Urinary bladder (tissue), 4 donors: Measurements from ENCODE around the gene LRRC3C. TPM values are rescaled to one million over a fixed set of nuclear protein-coding genes. Genes with fewer than 3 reads are reported as not detected.

ENCODE experiments used
- DNase-seq: peaks from one replicate; pipeline ENCODE4 v3.0.0-alpha.2; 2015; ENCODE audit errors: extremely low spot score
- H3K27ac ChIP-seq: one replicate; pipeline ENCODE4 v1.5.1; 2013; ENCODE audit warnings: low read depth, mild to moderate bottlenecking, moderate library complexity
- H3K36me3 ChIP-seq: one replicate; pipeline ENCODE4 v1.6.1; 2013; ENCODE audit warnings: mild to moderate bottlenecking, moderate library complexity; ENCODE audit not compliant: insufficient read depth
- H3K4me1 ChIP-seq: one replicate; pipeline ENCODE4 v1.6.1; 2013; ENCODE audit warnings: mild to moderate bottlenecking, moderate library complexity; ENCODE audit not compliant: insufficient read depth
- H3K4me3 ChIP-seq: one replicate; pipeline ENCODE4 v1.5.1; 2013; ENCODE audit warnings: low read depth, low read length
- WGBS: extraction: QIAGEN DNeasy Blood & Tissue Kit; methylation state at CpG from one replicate; pipeline ENCODE4 v1.1.7; 2013; 5-methylcytosine and 5-hydroxymethylcytosine counted together
- polyA plus RNA-seq: library from polyadenylated mRNA; stranded (reverse); fragments of 200-250 nt; gene quantifications from one replicate; pipeline ENCODE4 v1.2.3, GENCODE V29; 2013
- total RNA-seq: library from RNA; depleted of rRNA; stranded (reverse); fragments of >200 nt; gene quantifications from one replicate; pipeline ENCODE4 v1.2.3, GENCODE V29; 2014
- donor health status: healthy with polysubstance abuse.
- donor health status: healthy.

LRRC3C gene
- total and polyA plus RNA-seq, 2 donors: not detected

DNA sequence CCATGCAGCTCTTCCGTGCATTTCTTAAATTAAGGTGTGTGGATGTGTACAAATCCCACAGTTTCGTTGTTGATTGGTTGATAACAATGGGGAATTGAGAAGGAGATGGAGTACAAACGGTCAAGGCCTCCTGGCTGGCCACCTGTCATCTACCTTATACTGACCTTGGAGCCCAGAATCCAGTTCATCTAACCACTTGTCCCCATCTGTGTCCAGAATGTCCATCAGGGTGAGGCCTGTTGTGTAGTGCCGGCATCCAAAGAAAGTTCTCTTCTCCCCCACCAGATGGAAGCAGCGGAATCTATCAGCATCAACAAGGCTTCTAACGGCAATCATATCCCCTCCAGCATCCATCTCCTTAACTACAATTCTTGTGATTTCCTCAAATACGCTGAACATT, 10.6 kb upstream of the LRRC3C start:
- 84% methylated on average over 7 of the region's 7 CpGs for WGBS
- Histone ChIP-seq H3K4me3 (no peak overlapping the region), H3K27ac (no peak overlapping the region), H3K4me1 (no peaks in the 10 kb centered on the region), H3K36me3 (peaks cover 4% of the 10 kb centered on the region)
- no peak for DNase-seq

DNA sequence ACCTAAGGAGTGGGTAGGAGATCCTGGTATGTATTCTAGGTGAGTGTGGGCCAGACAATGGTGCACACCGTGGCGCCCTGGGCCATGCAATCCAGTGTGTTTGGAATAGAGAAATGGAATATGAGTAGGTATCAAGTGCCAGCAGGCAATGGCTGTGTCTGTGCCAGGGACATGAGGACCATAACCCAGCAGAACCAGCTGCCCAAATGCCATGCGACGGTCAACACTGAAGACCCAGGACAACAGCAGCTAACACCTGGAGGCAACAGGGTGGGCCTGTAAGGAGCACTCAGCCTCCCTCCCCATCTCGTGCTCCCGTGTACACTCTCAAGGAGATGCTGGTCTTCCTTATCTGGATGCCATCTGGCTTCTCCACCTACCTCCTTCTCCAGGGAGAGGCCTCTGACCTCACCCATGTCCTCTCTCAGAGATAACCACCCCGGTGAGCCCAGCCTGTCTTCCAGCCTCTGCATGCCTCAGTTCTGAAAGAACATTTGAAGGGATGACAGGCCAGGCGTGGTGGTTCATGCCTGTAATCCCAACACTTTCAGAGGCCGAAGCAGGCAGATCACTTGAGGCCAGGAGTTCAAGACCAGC, 8.3 kb upstream of the LRRC3C start:
- Histone ChIP-seq H3K4me3 (no peak overlapping the region), H3K4me1 (no peaks in the 10 kb centered on the region), H3K36me3 (peaks cover 8% of the 10 kb centered on the region), H3K27ac (no peak overlapping the region)
- DNase-seq: no peak
- 94% methylated on average over 9 of the region's 9 CpGs for WGBS

DNA sequence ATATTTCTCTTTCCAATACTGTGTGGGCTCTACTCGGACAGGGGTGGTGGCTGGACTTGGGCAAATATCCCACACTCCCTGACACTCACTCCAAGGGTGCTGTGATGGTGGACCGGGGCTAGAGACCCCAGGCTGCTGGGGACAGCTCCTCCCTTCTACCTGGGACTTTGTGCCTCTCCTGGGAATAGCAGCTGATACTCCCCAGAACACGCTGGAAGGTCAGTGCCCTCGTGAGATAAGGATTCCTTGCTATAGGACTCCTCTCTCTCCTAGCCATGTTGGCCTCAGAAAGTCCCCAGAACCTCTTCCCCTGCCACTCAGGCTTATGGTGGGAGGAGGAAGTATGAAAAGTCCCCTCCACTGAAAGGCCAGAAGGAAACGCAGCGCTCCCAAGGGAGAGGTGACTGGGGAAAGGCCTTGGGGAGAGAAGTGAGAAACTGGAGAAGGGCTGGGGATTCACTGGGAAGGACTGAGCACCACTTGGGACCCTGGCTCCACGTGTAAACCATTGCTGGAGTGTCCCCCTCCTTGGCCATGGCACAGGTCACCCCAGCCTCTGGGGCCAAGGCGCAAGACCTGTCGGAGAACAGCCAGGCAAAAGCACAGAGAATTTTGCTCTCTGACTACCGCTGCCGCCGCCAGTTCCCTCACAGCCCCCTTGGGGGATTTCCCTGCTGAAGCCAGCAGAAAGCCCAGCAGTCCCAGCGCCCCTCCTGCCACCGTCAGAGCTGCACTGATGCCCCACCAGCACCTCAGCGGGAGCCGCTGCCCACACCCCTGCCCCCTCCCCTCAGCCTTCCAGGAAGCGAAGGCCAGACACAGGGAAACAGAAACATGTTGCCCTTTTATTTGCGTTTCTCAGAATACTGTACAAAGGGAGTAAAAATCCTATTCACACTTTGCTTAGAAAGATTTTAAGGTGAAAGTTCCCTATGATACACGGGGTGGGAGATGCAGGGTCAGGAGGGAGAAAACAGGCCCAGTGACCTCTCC, 7.0 kb upstream of the LRRC3C start:
- WGBS: 76% methylated on average over 19 of the region's 19 CpGs
- Histone ChIP-seq H3K4me3 (no peak overlapping the region), H3K27ac (peak overlapping the region; percentile 18), H3K4me1 (no peaks in the 10 kb centered on the region), H3K36me3 (peaks cover 8% of the 10 kb centered on the region)
- DNase-seq: no peak

DNA sequence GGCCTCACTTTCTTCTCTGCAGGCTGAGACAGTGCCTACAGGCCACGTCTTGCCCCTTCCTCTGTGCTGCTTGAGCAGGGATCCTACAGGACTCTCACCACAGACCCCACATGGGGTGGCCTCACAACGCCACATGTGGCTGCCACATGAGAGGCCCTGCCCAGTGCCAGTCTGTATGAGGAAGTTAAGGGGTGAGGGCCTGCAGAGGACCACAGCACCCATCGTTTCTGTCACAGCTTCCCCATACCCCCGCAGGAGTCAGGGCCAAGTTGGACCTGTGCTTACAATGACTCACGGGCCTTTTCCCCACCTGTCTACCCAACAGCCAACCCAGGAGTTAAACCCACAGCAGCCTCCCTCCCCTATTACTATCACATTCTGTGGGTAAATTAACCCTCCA, 6.2 kb upstream of the LRRC3C start:
- DNase-seq: no peak
- WGBS: 68% methylated on average over 5 of the region's 5 CpGs
- peak overlapping the region; percentile 18 for H3K27ac ChIP-seq
- H3K4me1 ChIP-seq: no peaks in the 10 kb centered on the region
- no peak overlapping the region for H3K4me3 ChIP-seq
- H3K36me3 ChIP-seq: peaks cover 8% of the 10 kb centered on the region

DNA sequence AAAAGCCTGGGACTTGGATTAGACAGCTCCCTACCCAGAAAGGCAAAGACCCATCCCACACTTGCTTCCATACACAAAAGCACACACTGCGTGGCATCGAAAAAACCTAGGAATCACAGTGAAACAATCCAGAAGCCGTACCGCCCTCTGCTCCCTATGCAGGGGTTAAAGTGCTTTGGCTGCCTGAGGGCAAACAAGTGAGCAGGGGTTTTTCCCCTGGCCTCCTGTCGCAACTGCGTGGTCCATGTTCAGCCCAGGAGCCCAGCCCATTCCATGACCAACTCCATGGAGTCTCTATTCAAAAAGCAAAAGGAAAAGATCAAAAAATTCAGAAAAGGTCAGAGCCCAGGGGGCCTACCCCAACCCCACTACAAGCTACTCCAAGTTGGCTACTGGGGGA, 5.5 kb upstream of the LRRC3C start:
- Histone ChIP-seq H3K36me3 (peaks cover 8% of the 10 kb centered on the region), H3K4me1 (no peaks in the 10 kb centered on the region), H3K4me3 (no peak overlapping the region), H3K27ac (no peak overlapping the region)
- WGBS: 90% methylated on average over 6 of the region's 6 CpGs
- DNase-seq: no peak

DNA sequence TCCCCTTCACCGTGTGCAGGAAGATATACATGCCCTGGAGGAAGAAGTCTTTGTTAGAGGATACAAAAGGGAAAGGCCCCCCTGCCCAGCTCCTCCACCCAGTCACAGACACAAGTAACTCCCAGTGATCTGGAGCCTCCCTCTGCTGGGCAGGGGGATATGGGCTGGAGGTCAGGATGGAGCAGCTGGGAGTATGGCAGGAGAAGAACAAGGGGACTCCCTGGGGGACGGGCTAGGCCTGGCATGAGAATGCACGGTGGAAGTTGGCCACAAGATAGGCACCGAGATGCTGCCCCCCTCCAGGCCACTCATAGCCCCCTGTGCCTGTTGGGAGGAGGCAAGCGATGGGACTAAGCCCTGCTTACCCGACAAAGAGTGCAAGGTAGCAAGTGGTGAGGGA, 4.3 kb upstream of the LRRC3C start:
- no peak for DNase-seq
- Histone ChIP-seq H3K27ac (no peak overlapping the region), H3K36me3 (peaks cover 8% of the 10 kb centered on the region), H3K4me1 (no peaks in the 10 kb centered on the region), H3K4me3 (no peak overlapping the region)
- 89% methylated on average over 6 of the region's 6 CpGs for WGBS

DNA sequence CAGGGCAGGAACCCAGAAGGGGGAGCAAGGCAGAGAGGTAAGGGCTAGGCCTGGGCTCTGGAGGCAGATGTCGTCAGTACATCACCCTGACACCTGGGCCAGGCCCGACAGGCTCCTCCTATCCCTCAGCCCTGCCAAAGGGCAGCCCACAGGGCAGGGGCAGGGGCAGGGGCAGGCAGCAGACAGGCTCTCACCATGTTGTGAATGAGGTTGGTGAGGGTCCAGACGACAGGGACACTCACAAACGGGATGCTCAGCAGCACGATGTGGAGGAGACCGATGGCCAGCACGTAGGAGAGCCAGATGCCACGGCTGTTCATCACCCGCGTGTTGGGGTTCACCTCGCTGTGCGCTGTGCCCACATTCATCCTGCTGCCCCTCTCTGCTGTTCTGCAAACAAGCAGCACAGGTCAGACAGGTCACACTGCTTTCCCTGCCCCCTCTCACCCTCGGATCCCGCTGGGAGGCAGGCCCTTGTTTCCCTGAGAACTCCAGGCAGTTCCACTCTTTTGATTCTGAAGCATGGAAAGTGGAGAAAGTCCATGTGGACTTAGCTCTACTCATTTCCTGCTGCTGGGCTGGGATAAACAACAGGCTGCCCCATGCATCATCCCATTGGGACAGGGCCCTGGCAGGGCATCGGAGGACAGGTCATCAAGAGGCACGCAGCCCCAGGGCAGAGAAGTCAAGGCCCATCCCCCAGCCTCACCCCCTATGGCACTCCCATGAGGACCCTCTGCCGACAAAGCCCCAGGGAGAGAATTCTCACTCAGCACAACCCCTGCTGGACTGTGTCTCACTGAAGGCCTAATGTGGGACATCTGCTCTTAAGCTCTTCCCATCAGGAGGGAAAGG, 3.5 kb upstream of the LRRC3C start:
- Histone ChIP-seq H3K4me3 (no peak overlapping the region), H3K4me1 (peaks cover 4% of the 10 kb centered on the region), H3K36me3 (peaks cover 8% of the 10 kb centered on the region), H3K27ac (no peak overlapping the region)
- no peak for DNase-seq
- WGBS: 68% methylated on average over 17 of the region's 17 CpGs

DNA sequence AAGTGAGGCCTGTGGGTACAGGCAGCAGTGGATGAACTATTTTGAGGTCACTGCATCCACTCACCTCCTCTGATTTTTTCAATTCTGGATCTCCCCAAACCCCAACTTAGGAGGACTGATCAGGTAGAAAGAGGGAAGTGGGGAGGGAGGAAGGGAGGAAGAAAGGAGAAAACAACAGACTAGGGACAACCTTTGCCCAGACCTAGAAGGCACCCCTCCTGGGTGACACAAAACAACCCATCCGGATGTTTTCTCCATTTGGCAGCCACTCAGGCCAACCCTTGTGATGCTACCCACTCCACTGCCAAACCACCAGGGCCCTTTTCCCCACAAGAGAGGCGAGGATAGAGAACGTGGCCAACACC, 2.9 kb upstream of the LRRC3C start:
- 69% methylated on average over 3 of the region's 3 CpGs for WGBS
- Histone ChIP-seq H3K27ac (no peak overlapping the region), H3K4me3 (no peak overlapping the region), H3K36me3 (peaks cover 8% of the 10 kb centered on the region), H3K4me1 (peaks cover 4% of the 10 kb centered on the region)
- no peak for DNase-seq

DNA sequence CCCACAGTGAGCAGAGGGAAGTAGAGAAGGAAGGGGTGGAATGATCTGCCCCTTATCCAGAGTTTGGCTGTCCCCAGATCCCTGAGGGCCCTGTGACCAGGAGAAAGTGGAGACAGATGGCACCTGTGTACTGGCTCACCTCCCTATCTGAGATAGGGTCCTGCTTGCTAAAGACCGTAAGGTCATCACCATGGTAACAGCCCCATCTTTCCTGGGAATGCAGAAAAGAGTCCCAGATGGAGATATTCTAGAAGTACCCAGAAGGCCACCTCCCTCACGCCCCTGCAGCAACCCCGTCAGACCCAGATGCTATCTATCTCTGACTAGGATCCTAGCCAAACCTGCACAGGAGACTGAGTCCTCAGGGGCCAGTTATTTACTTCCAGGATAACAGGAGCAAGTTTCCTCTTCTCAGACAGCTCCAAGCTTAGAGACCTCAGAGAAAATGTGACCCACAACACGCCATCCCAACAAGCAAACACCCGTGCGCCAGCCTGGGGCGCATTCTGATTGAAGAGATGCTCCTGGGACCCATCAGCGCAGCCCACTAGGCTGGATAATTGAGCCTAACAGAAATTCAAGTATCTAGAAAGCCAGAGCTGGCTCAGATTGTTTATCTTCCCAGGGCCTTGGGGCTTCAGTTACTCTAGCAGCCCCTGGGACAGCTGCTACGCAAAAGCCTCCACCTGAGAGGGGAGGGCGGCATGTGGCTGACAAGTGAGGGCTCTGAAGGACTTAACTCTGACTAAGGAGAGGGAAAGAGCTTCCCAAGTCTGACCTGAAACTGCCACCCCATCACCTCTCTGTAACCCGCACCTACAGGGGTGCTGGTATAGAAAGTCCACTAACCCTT, 2.0 kb upstream of the LRRC3C start:
- no peak for DNase-seq
- WGBS: 71% methylated on average over 11 of the region's 11 CpGs
- Histone ChIP-seq H3K36me3 (peaks cover 8% of the 10 kb centered on the region), H3K4me1 (peaks cover 4% of the 10 kb centered on the region), H3K27ac (no peak overlapping the region), H3K4me3 (no peak overlapping the region)

DNA sequence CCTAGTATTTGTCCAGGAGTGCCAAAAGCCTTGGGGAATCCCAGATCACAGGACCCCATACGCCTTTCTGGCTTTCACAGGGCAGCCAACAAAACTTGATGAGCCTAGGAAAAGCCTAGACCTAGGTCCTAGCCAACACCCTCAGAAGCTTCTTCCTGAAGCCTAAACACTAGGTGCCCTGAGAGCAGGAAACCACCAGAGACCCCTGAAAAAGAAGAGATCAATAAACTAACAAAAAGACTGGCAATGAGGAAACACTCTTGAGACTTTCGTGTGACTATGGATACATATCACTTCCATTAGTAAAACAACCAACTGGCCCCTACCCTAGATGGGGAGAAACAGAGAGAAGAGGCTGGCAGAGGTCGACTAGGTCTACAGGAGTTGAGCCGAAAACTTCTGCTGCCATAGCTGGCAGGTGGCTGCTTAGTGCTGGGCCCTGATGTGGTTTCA, 1.4 kb upstream of the LRRC3C start:
- WGBS: 34% methylated on average over 4 of the region's 4 CpGs
- Histone ChIP-seq H3K27ac (no peak overlapping the region), H3K4me1 (peaks cover 4% of the 10 kb centered on the region), H3K4me3 (peak overlapping the region; percentile 84), H3K36me3 (peaks cover 6% of the 10 kb centered on the region)
- DNase-seq: no peak

DNA sequence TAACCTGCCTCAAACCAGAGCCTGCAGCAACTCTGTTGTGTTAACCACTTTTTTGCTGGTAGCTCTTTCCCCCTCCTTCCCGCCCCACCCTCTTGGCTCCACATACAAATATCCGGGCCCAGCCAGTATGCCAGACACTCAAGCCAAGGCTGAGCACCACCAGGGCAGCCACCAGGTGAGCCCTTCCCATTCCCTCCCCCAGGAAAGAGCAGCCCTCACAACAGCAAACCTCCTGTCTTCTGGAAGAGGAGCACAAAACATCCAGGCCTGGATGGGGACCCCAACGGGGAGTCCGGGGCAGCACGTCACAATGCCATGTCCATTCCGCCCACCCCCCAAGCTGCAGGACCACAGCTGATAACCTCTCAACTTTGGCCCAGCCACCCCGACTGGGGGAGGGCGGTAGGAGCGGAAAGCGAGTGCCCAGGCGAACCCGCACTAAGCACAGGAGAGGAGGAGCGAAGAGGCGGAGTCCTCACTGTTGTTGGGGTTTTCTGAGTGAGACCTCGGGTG, 888 bp upstream of the LRRC3C start:
- Histone ChIP-seq H3K4me3 (peak overlapping the region; percentile 84), H3K4me1 (peaks cover 4% of the 10 kb centered on the region), H3K27ac (no peak overlapping the region), H3K36me3 (peaks cover 4% of the 10 kb centered on the region)
- no peak for DNase-seq
- 3% methylated on average over 15 of the region's 15 CpGs for whole genome bisulfite sequencing

DNA sequence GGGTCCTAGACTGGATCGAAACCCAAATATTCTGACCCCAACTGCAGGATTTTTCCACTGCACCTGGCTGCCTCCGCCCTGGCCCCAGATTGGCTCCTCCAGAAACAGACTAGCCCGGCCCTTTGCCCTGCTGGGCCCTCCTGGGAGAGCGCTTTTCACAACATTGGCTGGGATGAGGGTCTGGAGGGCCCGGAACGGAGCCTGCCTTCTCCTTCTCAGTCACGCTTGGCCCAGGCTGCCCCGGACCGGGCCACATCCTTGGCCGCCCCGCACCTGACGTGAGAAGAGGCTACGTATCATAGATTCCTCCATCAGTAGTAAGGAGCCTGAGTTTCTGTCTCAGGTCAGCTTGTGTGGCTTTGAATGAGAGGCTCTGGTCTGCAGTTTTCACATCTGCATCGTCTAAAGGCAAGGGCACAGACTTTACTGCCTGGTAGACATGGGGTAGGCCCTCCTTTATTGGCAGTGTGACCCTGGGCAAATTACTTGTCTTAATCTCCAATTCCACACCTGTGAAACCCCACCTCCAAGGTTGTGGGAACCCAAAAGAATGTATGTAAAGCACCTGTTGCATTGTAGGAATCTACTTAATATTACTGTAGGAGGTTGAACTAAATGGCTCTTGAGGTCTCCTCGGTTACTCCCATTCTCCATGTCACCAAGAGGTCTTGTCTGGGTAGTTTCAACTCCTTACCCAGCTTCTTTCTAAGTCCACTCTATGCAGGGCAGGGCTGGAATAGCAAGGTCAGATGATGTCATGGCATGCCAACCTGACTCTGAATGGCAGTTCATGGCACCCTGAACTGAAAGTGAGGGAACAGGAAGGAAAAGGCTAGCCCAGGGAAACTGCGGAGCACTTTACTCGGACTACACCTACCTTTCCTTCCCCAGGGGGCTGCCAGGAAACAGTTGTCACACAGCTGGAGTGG, 661 bp downstream of the LRRC3C start:
- 22% methylated on average over 17 of the region's 17 CpGs for WGBS
- Histone ChIP-seq H3K27ac (peak overlapping the region; percentile 81), H3K4me3 (peak overlapping the region; percentile 84), H3K36me3 (no peaks in the 10 kb centered on the region), H3K4me1 (peaks cover 4% of the 10 kb centered on the region)
- no peak for DNase-seq
